HUDEP-2 (cell line): Measurements from ENCODE around the gene TEX101.
A peak's percentile ranks its signal among the peaks of the same experiment; 100 is the strongest.

Source experiments
- DNase-seq, 76 experiments: peaks; one replicate each; lab custom pipeline; 2025; ENCODE audit not compliant: unreplicated experiment in 76 of 76; lab: John Stamatoyannopoulos, UW

Gene TEX101

DNA sequence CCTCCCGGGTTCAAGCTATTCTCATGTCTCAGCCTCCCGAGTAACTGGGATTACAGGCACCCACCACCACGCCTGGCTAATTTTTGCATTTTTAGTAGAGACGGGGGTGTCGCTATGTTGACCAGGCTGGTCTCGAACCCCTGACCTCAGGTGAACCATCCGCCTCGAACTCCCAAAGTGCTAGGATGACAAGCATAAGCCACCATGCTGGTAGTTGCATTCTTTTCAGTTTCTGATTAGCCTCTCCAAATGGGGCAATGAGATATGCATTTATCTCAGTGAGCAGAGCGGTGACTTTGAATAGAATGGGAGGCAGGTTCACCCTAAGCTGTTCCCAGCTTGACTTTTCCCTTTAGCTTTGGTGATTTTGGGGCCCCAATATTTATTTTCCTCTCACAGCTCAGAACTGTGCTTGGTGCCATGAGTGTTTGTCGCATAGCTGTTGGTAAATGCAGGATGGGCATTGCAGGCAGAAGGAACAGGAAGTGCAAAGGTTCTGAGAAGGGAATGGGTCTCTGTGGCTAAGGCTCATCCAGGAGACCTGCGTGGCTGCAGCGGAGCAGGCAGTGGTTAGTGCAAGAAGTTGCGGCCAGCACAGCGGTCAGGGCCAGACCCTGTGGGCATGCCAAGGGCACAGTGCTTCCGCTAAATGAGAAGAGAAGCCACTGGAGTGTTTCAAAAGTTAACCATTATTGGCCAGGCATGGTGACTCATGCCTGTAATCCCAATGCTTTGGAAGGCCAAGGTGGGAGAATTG is 30.0 kb downstream of the TEX101 start:
- DNase-seq: peak in 11 of 76 experiments; percentile 2 to 33 (median 19)

DNA sequence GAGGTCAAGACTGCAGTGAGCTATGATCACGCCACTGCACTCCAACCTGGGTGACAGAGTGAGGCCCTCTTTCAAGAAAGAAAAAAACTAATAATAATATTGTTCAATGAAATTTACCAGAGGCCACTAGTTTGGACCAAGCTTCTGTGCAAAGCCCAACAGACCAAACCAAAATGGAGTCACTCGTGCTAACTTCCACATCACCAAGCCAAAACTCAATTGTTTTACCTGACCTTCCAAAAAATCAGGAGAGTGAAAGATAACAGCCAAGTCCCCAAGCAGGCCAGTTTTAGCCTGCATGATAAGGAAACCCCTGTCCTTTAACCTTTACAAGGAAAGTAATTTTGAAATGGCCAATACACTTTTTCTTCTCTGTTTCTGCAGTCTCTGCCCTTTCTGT is 30.7 kb downstream of the TEX101 start:
- no peak for DNase-seq

DNA sequence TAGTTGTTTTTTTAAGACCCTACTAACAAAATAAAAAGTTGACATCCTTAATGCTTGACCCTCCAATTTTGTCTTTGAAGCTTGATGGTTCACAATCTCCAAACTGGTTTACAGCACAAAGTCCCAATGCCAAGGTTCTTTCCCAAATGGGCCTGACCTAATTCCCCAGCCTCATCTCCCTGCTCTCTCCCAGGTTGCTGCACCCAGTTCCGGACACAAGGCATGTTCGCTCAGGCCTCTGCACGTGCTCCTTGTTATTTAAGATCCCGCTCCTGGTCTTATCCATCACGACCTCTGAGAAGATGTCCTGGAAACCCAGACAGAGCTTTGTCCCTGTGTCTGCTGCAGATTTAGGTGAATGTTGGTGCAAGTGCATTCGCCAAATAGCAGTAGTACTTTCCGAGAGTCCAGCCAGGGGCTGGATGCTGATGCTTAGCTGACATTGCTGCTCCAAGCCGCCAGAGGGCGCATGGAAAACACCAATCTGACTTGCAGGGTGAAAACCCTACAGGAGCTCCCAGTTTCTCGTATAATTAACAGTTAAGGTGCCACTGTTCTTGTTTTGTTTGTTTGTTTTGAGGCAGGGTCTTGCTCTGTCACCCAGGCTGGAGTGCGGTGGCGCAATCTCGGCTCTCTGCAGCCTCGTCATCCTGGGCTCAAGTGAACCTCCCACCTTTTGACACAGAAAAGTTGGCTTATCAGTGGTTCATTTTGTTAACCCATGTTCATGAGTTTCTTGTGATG is 32.2 kb downstream of the TEX101 start:
- DNase-seq: peak in 71 of 76 experiments; percentile 18 to 84 (median 58)

DNA sequence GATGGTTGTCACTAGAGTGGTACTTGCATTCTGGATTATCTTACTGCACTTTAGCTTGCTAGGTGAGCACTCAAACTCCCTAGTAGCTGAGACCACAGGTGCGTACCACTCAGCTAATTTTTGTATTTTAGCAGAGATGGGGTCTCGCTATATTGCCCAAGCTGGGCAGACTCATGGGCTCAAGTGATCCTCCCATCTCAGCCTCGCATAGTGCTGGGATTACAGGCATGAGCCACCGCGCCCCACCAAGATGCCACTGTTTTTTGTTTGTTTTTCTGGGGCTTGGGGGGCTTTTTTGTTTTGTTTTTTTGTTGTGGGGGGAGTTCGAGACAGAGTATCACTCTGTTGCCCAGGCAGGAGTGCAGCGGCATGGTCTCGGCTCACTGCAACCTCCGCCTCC is 33.0 kb downstream of the TEX101 start:
- no peak for DNase-seq

DNA sequence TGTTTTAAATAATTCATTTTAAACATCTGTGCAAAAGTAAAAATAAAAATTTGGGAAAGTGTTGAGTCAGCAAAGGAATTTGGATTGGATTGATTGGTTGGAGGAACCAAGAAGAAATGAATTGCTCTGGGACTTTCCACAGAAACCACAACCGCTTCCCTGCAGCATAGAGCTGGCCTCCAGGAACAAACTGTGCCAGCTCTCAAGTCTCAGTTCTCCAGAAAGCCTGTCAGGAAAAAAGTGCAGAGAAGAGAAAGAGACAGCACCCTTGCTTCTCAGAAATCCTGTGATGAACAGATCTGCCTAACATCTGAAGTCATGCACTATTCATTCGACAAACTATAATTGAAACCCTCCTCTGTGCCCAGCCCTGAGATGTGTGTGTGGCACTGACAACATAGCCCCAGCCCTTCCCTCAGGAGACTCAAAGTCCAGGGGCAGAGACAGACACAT is 35.9 kb downstream of the TEX101 start:
- DNase-seq: no peak

DNA sequence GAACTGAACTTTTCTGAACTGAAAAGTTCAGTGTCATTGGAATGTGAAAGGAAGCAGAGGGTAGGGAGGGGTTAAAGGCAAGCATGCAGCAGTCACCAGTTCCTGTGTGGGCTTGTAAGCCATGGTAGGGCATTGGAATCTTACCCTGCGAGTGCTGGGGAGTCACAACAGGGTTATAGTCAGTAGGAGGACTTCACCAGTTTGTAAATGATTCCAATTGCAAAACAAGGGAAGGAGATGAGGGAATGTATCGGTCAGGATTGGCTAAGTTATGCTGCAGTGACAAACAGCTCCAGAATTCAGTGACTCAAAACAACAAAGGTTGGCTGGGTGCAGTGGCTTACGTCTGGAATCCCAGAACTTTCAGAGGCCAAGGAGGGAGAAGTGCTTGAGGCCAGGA is 37.9 kb downstream of the TEX101 start:
- no peak for DNase-seq

DNA sequence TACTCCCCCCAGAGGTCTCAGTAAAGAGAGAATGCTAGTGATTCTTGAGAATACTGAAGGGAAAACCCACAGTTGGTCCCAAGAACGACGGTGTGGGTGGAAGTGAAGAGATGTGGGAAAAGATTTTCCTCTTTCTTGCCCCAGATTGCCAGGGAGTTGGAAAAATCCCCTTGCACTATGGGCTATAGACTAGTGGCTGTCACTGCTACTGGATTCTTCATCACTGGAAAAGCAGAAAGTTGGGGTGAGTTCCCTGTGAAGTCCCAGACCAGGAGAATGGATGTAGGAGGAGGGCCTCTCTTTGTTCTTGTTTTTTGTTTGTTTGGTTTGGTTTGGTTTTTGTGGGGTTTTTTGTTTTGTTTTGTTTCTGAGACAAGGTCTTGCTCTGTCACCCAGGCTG is 39.3 kb downstream of the TEX101 start:
- DNase-seq: no peak

DNA sequence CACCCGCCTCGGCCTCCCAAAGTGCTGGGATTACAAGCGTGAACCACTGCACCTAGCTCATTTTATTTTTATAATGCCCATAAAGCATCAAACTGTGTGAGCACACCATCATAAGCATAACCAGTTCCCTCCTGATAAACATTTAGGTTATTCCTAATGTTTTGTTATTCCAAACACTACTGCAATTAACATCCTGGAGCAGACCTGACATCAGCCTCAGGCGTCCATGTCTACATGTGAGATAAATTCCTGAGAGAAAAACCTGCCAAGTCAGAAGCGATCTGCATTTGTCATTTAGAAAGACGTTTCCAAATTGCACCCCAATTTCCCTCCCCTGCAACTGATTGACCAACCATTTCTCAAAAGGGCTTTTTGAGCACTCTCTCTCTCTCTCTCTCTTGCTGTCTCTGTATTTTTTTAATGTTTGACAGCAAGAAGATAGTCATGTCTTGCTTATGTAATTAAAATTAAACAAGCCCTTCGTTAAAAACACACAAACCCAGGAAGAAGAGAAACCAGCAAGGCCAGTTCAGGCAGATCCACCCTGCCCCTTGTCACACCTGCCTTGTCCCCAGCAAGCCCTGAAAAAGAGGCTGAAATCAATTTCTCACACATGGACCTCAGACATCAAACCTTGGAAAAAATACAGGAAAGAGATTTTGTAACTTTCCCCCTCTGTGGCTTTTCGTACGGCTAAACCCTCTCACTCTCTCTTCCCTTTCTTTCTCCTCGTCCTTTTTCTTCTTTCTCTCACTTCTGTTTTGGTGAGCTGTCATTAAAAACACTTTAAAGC is 40.8 kb downstream of the TEX101 start:
- DNase-seq: no peak

DNA sequence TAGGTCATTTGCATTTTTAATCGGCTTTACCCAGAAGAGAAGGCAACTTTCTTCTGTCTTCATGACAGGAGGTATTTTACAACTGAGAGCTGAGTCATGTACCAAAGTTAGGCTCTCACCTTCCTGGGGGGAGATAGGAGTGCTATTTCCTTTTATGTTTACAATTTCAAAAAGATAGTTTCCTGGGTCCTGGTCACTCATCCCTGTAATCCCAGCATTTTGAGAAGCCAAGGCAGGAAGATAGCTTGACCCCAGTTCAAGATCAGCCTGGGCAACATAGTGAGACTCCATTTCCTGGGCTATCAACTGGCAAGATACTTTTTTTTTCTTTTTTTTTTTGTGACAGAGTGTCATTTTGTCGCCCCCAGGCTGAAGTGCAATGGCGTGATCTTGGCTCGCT is 43.1 kb downstream of the TEX101 start:
- DNase-seq: no peak

DNA sequence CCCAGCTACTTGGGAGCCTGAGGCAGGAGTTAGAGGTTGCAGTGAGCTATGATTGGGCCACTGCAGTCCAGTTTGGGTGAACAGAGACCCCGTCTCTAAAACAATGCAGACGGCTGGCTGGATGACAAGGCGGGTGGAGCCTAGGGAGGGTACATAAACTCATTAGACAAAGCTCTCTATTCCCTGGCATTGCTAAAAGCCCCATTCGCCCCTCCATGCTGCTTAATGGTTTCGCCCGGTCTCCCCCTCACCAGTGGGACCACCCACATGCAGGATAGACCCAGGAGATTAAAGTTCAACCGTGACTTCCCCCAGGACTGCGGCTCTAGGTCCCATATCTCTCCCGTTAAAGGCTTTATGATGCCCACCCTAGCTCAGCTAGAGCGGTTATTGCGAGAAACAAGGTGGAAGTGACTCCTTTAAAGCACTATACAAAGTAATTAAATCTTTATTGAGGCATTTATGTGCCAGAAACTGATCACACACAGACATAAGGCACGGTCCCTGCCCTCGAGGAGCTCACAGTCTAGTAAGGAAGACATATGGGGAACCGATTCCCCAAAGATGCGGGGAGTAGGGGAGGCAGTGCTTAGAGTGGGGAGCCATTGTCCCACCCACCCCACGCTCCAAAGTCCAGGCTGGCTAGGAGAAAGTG is 45.8 kb downstream of the TEX101 start:
- no peak for DNase-seq

DNA sequence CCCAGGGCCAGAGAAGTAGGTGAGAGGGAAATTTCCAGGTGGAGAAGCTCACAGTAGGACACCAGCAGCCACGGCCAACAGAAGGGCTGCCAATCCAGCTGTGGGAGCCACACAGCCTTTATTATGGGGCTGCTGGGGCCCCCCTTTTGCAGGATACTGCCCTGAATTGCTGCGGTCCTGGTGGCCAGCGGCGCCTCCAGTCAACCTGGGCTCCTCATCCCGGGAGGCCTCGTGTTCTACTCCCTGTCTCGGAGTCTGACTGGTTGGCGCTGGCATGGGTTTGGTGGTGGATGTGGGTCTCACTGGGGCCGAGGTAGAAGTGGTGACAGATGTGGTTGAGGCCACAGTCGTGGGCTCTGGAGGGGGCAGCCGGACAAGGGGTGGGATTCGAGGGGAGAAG is 46.6 kb downstream of the TEX101 start:
- DNase-seq: no peak

DNA sequence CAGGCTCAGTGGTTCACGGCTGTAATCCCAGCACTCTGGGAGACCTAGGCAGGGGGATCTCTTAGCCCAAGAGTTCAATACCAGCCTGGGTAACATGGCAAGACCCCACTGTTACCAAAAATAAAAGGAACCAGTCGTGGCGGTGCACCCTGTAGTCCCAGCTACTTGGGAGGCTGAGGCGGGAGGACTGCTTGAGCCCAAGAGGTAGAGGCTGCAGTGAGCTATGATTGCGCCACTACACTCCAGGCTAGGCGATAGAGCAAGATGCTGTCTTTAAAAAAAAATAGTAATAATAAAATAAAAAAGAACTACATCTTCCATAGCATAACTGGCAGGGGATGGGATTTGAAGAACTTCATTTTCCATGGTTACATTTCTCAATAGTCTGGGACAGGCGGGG is 47.7 kb downstream of the TEX101 start:
- no peak for DNase-seq

DNA sequence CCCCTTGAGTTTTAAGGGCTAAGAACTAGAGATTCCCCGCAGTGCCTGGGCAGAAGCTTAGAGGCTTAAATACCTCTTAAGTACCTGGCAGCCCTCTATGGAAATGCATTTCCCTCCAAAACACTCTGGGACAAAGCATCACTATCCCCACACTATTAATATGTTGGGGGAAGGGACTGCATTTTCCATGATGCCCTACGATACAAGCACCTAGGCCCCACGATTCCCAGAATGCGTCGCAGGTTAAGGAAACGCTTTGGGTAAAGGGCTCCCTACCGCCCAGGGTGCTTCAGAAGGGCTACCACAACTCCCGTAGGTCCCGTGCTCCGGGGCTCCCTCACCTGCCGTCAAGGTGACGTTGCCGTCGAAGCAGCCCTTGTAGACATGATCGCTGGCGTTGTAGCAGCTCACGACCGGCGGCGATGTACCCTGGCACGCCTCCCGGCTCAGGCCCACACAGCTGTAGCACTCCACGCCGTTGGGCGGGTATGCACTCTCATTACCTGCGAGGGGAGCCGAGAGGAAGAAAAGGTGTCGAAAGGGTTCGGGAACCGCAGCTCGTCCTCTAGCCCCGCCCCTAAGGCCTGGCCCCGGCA is 48.2 kb downstream of the TEX101 start:
- no peak for DNase-seq

DNA sequence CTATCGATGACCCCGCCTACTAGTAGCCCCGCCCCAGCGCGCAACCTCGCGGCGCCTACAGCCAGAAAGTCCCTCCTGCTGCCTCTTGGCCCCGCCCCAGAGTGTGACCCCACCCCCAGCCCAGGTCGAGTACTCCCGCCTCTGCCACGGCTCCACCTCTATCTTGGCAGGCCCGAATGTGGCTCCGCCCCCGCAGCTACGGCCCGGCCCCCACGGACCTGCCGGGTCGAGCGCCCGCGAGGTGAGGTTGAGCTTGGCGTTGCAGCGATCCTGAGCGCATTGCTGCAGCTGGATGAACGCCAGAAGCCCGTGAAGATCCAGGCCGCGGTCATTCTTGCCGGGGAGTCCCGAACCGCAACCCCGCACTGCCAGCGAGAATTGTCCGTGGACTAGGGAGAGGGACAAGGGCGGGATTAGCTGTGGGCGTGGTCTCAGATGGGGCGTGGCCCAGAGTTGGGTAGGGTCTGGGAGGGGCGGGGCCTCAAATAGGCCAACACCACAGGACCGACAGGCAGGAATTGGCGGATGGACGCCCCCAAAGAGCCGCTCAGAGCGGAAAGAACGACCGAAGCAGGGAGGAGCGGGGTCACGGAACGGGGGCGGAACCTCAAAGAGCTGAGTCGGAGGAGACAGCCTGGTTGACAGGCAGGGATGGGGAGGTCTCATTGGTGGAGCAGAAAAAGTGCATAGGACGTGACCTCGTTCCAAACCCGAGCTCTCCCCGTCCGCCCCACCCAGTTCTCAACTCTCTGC is 48.9 kb downstream of the TEX101 start:
- peak; percentile 58 to 100 (median 99) for DNase-seq

DNA sequence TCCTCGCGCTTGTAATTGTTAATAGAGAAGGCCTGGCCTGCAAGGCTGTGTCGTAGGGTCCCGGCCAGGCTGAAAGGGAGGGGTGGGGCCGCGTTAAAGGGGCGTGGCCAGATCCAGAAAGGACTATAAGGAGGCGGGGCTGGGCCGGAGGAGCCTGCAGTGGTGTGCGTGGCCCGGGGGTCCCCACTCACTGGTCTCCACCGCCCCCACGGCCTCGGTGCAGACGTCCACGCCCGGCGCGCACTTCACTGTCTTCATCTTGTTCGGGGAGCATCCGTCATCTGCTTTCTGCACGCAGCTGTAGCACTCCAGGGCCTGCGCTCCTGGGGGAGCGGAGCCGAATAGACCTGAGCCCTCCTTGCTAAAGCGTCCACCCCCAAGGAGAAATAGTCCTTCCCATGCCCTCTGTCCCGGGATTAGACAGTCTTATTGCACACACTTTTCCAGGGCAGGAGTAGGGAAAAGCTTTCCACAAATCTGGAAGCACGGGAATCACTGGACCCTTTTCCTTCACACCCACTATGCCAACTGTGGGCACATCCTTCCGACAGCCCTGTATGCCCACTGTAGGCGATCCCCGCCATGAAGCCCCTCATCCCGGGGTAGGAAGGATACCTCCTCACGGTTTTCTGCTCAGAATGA is 49.6 kb downstream of the TEX101 start:
- peak in 16 of 76 experiments; percentile 61 to 84 (median 74) for DNase-seq

DNA sequence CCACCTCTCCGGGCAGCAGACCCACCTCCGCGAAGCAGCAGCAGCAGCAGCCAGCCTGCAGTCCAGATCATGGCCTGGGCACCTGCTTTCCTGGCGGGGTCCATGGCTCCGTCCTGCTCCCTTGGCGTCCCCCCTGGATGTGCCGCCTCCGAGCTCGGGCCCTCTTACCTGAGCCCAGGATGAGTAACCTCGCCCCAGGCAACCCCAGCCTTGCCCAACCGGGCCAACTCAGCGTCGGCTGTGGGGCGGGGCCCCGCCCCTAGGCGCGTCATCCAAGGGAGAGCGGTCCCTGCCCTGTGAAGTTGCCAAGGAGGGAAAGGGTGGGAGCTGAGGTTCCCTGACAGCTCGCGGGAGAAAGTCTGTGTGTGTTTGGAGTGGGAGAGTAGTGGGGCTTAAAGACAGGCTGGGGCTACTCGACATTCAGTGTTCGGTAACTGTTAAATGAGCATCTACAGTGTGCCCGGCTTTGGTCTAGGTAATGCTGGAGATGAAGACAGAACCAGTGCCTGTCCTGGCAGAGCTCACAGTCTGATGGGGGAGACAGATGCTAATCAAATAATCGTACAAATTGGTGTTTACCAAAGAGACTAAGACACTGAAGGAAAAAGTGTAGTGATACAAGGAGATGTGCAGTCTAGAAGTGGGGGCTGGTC is 50.9 kb downstream of the TEX101 start, which contains the start of gene LYPD3:
TSS of gene LYPD3 (minus strand) at position 141 of the 653 bp plus-strand sequence. CDS start at position 104, 37 bp downstream.
- peak in 8 of 76 experiments; percentile 1 to 38 (median 17) for DNase-seq

DNA sequence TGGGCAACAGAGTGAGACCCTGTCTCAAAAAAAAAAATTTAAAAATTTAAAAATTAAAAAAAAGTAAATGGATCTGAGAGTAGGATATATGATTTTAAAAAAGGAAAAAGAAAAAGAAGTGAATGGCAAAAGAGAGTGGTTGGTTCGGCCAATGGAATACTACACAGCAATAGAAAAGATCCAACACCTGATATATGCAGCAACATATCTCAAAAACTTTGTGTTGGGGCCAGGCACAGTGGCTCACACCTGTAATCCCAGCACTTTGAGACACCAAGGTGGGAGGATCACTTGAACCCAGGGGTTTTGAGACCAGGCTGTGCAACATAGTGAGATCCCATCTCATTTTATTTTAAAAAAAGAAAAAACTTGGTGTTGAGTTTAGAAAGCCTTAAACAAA is 52.1 kb downstream of the TEX101 start:
- no peak for DNase-seq

DNA sequence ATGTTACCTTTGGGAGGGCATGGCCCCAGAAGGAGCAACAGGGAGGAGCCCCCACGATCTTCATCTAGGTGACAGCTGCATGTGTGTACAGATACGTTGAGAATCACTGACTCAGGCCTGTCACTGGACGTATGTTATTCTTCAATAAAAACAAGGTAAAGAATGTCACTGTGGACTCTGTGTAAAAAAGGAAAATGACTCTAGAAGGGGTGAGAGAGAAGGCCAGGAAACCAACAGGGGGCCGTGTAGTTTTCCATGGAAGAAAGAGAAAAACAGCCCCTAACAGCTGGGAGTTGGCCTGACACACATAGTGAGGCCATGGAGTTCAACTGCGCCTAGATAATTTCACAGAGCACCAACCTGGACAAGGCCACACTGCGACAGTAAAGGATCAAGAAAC is 52.6 kb downstream of the TEX101 start:
- no peak for DNase-seq

DNA sequence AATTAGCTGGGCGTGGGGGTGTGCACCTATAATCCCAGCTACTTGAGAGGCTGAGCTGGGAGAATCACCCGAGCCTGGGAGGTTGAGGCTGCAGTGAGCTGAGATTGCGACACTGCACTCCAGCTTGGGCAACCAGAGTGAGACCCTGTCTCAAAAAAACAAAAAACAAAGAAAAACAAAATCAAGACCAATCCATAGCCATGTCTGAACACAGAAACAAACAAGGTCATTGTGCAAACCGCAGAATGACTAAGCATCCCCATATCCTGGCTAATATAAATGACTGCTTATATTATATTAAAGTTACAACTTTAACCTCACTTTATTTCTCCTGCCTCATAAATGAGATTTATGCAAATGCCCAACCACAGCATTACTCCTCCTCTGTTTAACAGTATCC is 53.0 kb downstream of the TEX101 start:
- DNase-seq: no peak
